ENCODE measurements around the gene ZXDC.

ZXDC gene

GRCh38 chr3:126460381-126460780 lies 15.3 kb downstream of the ZXDC start:
- no peaks in the 10 kb centered on the region for H3K27me3 ChIP-seq (ENCODE audit: control insufficient read depth in 1 of 2, insufficient read depth in 2 of 2, low read length in 2 of 2)
- H3K9ac ChIP-seq (ENCODE audit: low read length in 2 of 2): no peak overlapping the region
- no peaks in the 10 kb centered on the region for H3K9me3 ChIP-seq (ENCODE audit: control insufficient read depth in 2 of 2, low read length in 2 of 2)
- peaks cover 68 to 75% of the 10 kb centered on the region in 2 donors for H3K36me3 ChIP-seq (ENCODE audit: control insufficient read depth in 2 of 2, insufficient read depth in 2 of 2, low read length in 2 of 2)
- H3K27ac ChIP-seq (ENCODE audit: low read length): no peak overlapping the region
- H3K4me3 ChIP-seq (ENCODE audit: low read length in 2 of 2): no peak overlapping the region
- H3K4me1 ChIP-seq (ENCODE audit: control insufficient read depth, insufficient read depth, low read length): peaks cover 2% of the 10 kb centered on the region

- Histone ChIP-seq H3K4me1 (ENCODE audit: control insufficient read depth, insufficient read depth, low read length) (no peaks in the 10 kb centered on the region), H3K27ac (ENCODE audit: low read length) (no peak overlapping the region), H3K27me3 (ENCODE audit: control insufficient read depth in 1 of 2, insufficient read depth in 2 of 2, low read length in 2 of 2) (no peaks in the 10 kb centered on the region), H3K9me3 (ENCODE audit: control insufficient read depth in 2 of 2, low read length in 2 of 2) (no peaks in the 10 kb centered on the region), H3K4me3 (ENCODE audit: low read length in 2 of 2) (no peak overlapping the region), H3K9ac (ENCODE audit: low read length in 2 of 2) (no peak overlapping the region), H3K36me3 (ENCODE audit: control insufficient read depth in 2 of 2, insufficient read depth in 2 of 2, low read length in 2 of 2) (peaks cover 62 to 69% of the 10 kb centered on the region in 2 donors)
Observed at GRCh38 chr3:126459763-126460127, 15.9 kb downstream of the ZXDC start.

GRCh38 chr3:126459111-126459762 lies 16.5 kb downstream of the ZXDC start:
- no peak overlapping the region for H3K9ac ChIP-seq (ENCODE audit: low read length in 2 of 2)
- no peak overlapping the region for H3K27ac ChIP-seq (ENCODE audit: low read length)
- no peak overlapping the region for H3K4me3 ChIP-seq (ENCODE audit: low read length in 2 of 2)
- H3K4me1 ChIP-seq (ENCODE audit: control insufficient read depth, insufficient read depth, low read length): no peaks in the 10 kb centered on the region
- no peaks in the 10 kb centered on the region for H3K9me3 ChIP-seq (ENCODE audit: control insufficient read depth in 2 of 2, low read length in 2 of 2)
- H3K36me3 ChIP-seq (ENCODE audit: control insufficient read depth in 2 of 2, insufficient read depth in 2 of 2, low read length in 2 of 2): peaks cover 58 to 63% of the 10 kb centered on the region in 2 donors
- H3K27me3 ChIP-seq (ENCODE audit: control insufficient read depth in 1 of 2, insufficient read depth in 2 of 2, low read length in 2 of 2): no peaks in the 10 kb centered on the region

GRCh38 chr3:126456766-126457388 lies 18.8 kb downstream of the ZXDC start:
- Histone ChIP-seq H3K9ac (ENCODE audit: low read length in 2 of 2) (no peak overlapping the region), H3K4me3 (ENCODE audit: low read length in 2 of 2) (no peak overlapping the region), H3K27me3 (ENCODE audit: control insufficient read depth in 1 of 2, insufficient read depth in 2 of 2, low read length in 2 of 2) (no peaks in the 10 kb centered on the region), H3K9me3 (ENCODE audit: control insufficient read depth in 2 of 2, low read length in 2 of 2) (no peaks in the 10 kb centered on the region), H3K4me1 (ENCODE audit: control insufficient read depth, insufficient read depth, low read length) (no peaks in the 10 kb centered on the region), H3K27ac (ENCODE audit: low read length) (no peak overlapping the region), H3K36me3 (ENCODE audit: control insufficient read depth in 2 of 2, insufficient read depth in 2 of 2, low read length in 2 of 2) (peaks cover 51 to 53% of the 10 kb centered on the region in 2 donors)

GRCh38 chr3:126456211-126456610 lies 19.5 kb downstream of the ZXDC start:
- no peak overlapping the region for H3K27ac ChIP-seq (ENCODE audit: low read length)
- H3K4me3 ChIP-seq (ENCODE audit: low read length in 2 of 2): no peak overlapping the region
- no peak overlapping the region for H3K9ac ChIP-seq (ENCODE audit: low read length in 2 of 2)
- no peaks in the 10 kb centered on the region for H3K4me1 ChIP-seq (ENCODE audit: control insufficient read depth, insufficient read depth, low read length)
- H3K27me3 ChIP-seq (ENCODE audit: control insufficient read depth in 1 of 2, insufficient read depth in 2 of 2, low read length in 2 of 2): no peaks in the 10 kb centered on the region
- H3K9me3 ChIP-seq (ENCODE audit: control insufficient read depth in 2 of 2, low read length in 2 of 2): no peaks in the 10 kb centered on the region
- H3K36me3 ChIP-seq (ENCODE audit: control insufficient read depth in 2 of 2, insufficient read depth in 2 of 2, low read length in 2 of 2): peaks cover 51 to 52% of the 10 kb centered on the region in 2 donors

- no peak overlapping the region for H3K9ac ChIP-seq (ENCODE audit: low read length in 2 of 2)
- no peaks in the 10 kb centered on the region for H3K4me1 ChIP-seq (ENCODE audit: control insufficient read depth, insufficient read depth, low read length)
- H3K4me3 ChIP-seq (ENCODE audit: low read length in 2 of 2): no peak overlapping the region
- peaks cover 44 to 50% of the 10 kb centered on the region in 2 donors for H3K36me3 ChIP-seq (ENCODE audit: control insufficient read depth in 2 of 2, insufficient read depth in 2 of 2, low read length in 2 of 2)
- H3K9me3 ChIP-seq (ENCODE audit: control insufficient read depth in 2 of 2, low read length in 2 of 2): no peaks in the 10 kb centered on the region
- no peaks in the 10 kb centered on the region for H3K27me3 ChIP-seq (ENCODE audit: control insufficient read depth in 1 of 2, insufficient read depth in 2 of 2, low read length in 2 of 2)
- H3K27ac ChIP-seq (ENCODE audit: low read length): no peak overlapping the region
Observed at GRCh38 chr3:126454437-126455198, 21.1 kb downstream of the ZXDC start.

- Histone ChIP-seq H3K4me3 (ENCODE audit: low read length in 2 of 2) (no peak overlapping the region), H3K9me3 (ENCODE audit: control insufficient read depth in 2 of 2, low read length in 2 of 2) (no peaks in the 10 kb centered on the region), H3K27me3 (ENCODE audit: control insufficient read depth in 1 of 2, insufficient read depth in 2 of 2, low read length in 2 of 2) (no peaks in the 10 kb centered on the region), H3K36me3 (ENCODE audit: control insufficient read depth in 2 of 2, insufficient read depth in 2 of 2, low read length in 2 of 2) (peaks cover 41 to 48% of the 10 kb centered on the region in 2 donors), H3K27ac (ENCODE audit: low read length) (no peak overlapping the region), H3K4me1 (ENCODE audit: control insufficient read depth, insufficient read depth, low read length) (no peaks in the 10 kb centered on the region), H3K9ac (ENCODE audit: low read length in 2 of 2) (no peak overlapping the region)
Observed at GRCh38 chr3:126454025-126454424, 21.7 kb downstream of the ZXDC start.

GRCh38 chr3:126452213-126452612 lies 23.5 kb downstream of the ZXDC start:
- H3K4me1 ChIP-seq (ENCODE audit: control insufficient read depth, insufficient read depth, low read length): peaks cover 4% of the 10 kb centered on the region
- no peaks in the 10 kb centered on the region for H3K9me3 ChIP-seq (ENCODE audit: control insufficient read depth in 2 of 2, low read length in 2 of 2)
- H3K27me3 ChIP-seq (ENCODE audit: control insufficient read depth in 1 of 2, insufficient read depth in 2 of 2, low read length in 2 of 2): no peaks in the 10 kb centered on the region
- H3K9ac ChIP-seq (ENCODE audit: low read length in 2 of 2): no peak overlapping the region
- H3K27ac ChIP-seq (ENCODE audit: low read length): no peak overlapping the region
- peaks cover 34 to 48% of the 10 kb centered on the region in 2 donors for H3K36me3 ChIP-seq (ENCODE audit: control insufficient read depth in 2 of 2, insufficient read depth in 2 of 2, low read length in 2 of 2)
- no peak overlapping the region for H3K4me3 ChIP-seq (ENCODE audit: low read length in 2 of 2)

- Histone ChIP-seq H3K9me3 (ENCODE audit: control insufficient read depth in 2 of 2, low read length in 2 of 2) (no peaks in the 10 kb centered on the region), H3K9ac (ENCODE audit: low read length in 2 of 2) (no peak overlapping the region), H3K27me3 (ENCODE audit: control insufficient read depth in 1 of 2, insufficient read depth in 2 of 2, low read length in 2 of 2) (no peaks in the 10 kb centered on the region), H3K4me3 (ENCODE audit: low read length in 2 of 2) (no peak overlapping the region), H3K36me3 (ENCODE audit: control insufficient read depth in 2 of 2, insufficient read depth in 2 of 2, low read length in 2 of 2) (peaks cover 27 to 41% of the 10 kb centered on the region in 2 donors), H3K27ac (ENCODE audit: low read length) (no peak overlapping the region), H3K4me1 (ENCODE audit: control insufficient read depth, insufficient read depth, low read length) (peaks cover 4% of the 10 kb centered on the region)
Observed at GRCh38 chr3:126451511-126451910, 24.2 kb downstream of the ZXDC start.

GRCh38 chr3:126450744-126451143 lies 24.9 kb downstream of the ZXDC start:
- no peaks in the 10 kb centered on the region for H3K9me3 ChIP-seq (ENCODE audit: control insufficient read depth in 2 of 2, low read length in 2 of 2)
- no peaks in the 10 kb centered on the region for H3K27me3 ChIP-seq (ENCODE audit: control insufficient read depth in 1 of 2, insufficient read depth in 2 of 2, low read length in 2 of 2)
- peaks cover 4% of the 10 kb centered on the region for H3K4me1 ChIP-seq (ENCODE audit: control insufficient read depth, insufficient read depth, low read length)
- H3K4me3 ChIP-seq (ENCODE audit: low read length in 2 of 2): no peak overlapping the region
- no peak overlapping the region for H3K9ac ChIP-seq (ENCODE audit: low read length in 2 of 2)
- no peak overlapping the region for H3K27ac ChIP-seq (ENCODE audit: low read length)
- peaks cover 25 to 35% of the 10 kb centered on the region in 2 donors for H3K36me3 ChIP-seq (ENCODE audit: control insufficient read depth in 2 of 2, insufficient read depth in 2 of 2, low read length in 2 of 2)

Data from stomach smooth muscle (tissue), 2 donors.